ENCODE measurements around the gene EEF2K. TPM values are rescaled to one million over a fixed set of nuclear protein-coding genes. Genes with fewer than 3 reads are reported as not detected.

Gene EEF2K
- total and polyA plus RNA-seq, 2 of the 13 experiments (the other 11 are each of a cell fraction or from before 2014, with no cell fraction given), result 22.0 to 23.8 TPM

DNA sequence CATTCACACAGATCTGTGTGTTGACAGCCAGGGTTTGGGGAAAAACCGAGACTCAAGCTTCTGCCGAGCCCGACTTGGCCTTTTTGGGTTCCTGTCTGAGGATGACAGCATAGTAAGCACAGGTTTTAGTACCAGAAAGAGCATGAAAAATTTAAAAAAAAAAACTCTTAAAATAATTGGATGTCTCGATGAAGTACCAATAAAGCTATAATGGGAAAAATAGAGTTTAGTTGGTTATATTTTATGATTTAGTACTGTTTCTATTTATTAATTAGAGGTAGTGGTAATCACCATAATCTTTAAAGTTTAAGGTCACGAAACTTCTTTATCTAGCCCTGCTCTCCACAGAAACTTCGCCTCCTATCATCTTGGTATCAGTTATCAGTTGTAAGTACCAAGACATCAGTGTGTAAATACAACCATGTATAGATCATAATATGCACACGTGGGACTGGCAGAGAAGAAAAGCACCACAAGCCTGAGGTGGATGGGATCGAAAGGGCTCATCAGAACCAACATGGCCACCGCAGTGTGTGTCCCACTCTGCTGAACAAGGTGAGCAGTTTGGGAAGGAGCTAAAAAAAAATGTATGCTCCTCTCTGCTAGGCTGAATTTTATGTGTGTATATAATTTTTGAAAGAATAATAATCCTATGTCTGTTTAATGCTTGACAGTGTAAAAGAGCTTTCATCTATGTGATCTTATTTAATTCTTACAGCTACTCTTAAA is 14.4 kb upstream of the EEF2K start (continued):
- TF ChIP-seq, protein P1, sequence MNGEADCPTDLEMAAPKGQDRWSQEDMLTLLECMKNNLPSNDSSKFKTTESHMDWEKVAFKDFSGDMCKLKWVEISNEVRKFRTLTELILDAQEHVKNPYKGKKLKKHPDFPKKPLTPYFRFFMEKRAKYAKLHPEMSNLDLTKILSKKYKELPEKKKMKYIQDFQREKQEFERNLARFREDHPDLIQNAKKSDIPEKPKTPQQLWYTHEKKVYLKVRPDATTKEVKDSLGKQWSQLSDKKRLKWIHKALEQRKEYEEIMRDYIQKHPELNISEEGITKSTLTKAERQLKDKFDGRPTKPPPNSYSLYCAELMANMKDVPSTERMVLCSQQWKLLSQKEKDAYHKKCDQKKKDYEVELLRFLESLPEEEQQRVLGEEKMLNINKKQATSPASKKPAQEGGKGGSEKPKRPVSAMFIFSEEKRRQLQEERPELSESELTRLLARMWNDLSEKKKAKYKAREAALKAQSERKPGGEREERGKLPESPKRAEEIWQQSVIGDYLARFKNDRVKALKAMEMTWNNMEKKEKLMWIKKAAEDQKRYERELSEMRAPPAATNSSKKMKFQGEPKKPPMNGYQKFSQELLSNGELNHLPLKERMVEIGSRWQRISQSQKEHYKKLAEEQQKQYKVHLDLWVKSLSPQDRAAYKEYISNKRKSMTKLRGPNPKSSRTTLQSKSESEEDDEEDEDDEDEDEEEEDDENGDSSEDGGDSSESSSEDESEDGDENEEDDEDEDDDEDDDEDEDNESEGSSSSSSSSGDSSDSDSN (CRISPR knock-in tag; IDR thresholded peaks at IDR 0.05), result no peak
- TF ChIP-seq, protein P2, sequence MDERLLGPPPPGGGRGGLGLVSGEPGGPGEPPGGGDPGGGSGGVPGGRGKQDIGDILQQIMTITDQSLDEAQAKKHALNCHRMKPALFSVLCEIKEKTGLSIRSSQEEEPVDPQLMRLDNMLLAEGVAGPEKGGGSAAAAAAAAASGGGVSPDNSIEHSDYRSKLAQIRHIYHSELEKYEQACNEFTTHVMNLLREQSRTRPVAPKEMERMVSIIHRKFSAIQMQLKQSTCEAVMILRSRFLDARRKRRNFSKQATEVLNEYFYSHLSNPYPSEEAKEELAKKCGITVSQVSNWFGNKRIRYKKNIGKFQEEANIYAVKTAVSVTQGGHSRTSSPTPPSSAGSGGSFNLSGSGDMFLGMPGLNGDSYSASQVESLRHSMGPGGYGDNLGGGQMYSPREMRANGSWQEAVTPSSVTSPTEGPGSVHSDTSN (CRISPR knock-in tag; IDR thresholded peaks at IDR 0.05), result no peak
- TF ChIP-seq MAFK (conservative IDR thresholded peaks at IDR 0.05 in 1 of 2, IDR thresholded peaks at IDR 0.05 in 1 of 2; ENCODE audit: low read length in 2 of 2) (no peak), ZNF264 (CRISPR knock-in tag; IDR thresholded peaks at IDR 0.05) (no peak), PRMT3 (CRISPR knock-in tag; IDR thresholded peaks at IDR 0.05; ENCODE audit: borderline replicate concordance, low read depth) (no peak), NFRKB (IDR thresholded peaks at IDR 0.05) (peak; percentile 57; the same call in 1 of the 2 replicates), ZNF10 (CRISPR knock-in tag; IDR thresholded peaks at IDR 0.05; ENCODE audit: borderline replicate concordance, low read depth) (no peak), TBP (CRISPR knock-in tag; IDR thresholded peaks at IDR 0.05) (no peak), ZNF841 (CRISPR knock-in tag; IDR thresholded peaks at IDR 0.05; ENCODE audit: borderline replicate concordance) (no peak), ZNF121 (CRISPR knock-in tag; IDR thresholded peaks at IDR 0.05) (0 out of 2 replicates have a peak, but pooled peaks have one; percentile 1), CREB1 (IDR thresholded peaks at IDR 0.05) (no peak), CREB1 (CRISPR knock-in tag; IDR thresholded peaks at IDR 0.05) (no peak), SRF (IDR thresholded peaks at IDR 0.05; ENCODE audit: low read depth, low read length) (no peak), ZNF607 (CRISPR knock-in tag; IDR thresholded peaks at IDR 0.05; ENCODE audit: borderline replicate concordance) (no peak), PTBP1 (IDR thresholded peaks at IDR 0.05; ENCODE audit: low read depth, low read length, poor library complexity, severe bottlenecking) (no peak), ZFP36 (IDR thresholded peaks at IDR 0.05; ENCODE audit: borderline replicate concordance, low read depth, low read length, partially characterized antibody) (no peak)
- TF ChIP-seq, protein P3, sequence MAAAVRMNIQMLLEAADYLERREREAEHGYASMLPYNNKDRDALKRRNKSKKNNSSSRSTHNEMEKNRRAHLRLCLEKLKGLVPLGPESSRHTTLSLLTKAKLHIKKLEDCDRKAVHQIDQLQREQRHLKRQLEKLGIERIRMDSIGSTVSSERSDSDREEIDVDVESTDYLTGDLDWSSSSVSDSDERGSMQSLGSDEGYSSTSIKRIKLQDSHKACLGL (CRISPR knock-in tag; IDR thresholded peaks at IDR 0.05), result peak; percentile 56; the same call in 1 of the 2 replicates
- TF ChIP-seq, protein P4, sequence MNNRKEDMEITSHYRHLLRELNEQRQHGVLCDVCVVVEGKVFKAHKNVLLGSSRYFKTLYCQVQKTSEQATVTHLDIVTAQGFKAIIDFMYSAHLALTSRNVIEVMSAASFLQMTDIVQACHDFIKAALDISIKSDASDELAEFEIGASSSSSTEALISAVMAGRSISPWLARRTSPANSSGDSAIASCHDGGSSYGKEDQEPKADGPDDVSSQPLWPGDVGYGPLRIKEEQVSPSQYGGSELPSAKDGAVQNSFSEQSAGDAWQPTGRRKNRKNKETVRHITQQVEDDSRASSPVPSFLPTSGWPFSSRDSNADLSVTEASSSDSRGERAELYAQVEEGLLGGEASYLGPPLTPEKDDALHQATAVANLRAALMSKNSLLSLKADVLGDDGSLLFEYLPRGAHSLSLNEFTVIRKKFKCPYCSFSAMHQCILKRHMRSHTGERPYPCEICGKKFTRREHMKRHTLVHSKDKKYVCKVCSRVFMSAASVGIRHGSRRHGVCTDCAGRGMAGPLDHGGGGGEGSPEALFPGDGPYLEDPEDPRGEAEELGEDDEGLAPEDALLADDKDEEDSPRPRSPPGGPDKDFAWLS (CRISPR knock-in tag; IDR thresholded peaks at IDR 0.05; ENCODE audit: borderline replicate concordance), result no peak
- TF ChIP-seq, protein P5, sequence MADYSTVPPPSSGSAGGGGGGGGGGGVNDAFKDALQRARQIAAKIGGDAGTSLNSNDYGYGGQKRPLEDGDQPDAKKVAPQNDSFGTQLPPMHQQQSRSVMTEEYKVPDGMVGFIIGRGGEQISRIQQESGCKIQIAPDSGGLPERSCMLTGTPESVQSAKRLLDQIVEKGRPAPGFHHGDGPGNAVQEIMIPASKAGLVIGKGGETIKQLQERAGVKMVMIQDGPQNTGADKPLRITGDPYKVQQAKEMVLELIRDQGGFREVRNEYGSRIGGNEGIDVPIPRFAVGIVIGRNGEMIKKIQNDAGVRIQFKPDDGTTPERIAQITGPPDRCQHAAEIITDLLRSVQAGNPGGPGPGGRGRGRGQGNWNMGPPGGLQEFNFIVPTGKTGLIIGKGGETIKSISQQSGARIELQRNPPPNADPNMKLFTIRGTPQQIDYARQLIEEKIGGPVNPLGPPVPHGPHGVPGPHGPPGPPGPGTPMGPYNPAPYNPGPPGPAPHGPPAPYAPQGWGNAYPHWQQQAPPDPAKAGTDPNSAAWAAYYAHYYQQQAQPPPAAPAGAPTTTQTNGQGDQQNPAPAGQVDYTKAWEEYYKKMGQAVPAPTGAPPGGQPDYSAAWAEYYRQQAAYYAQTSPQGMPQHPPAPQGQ (CRISPR knock-in tag; IDR thresholded peaks at IDR 0.05; ENCODE audit: borderline replicate concordance), result 0 out of 2 replicates have a peak, but pooled peaks have one; percentile 60
- TF ChIP-seq, protein P6, sequence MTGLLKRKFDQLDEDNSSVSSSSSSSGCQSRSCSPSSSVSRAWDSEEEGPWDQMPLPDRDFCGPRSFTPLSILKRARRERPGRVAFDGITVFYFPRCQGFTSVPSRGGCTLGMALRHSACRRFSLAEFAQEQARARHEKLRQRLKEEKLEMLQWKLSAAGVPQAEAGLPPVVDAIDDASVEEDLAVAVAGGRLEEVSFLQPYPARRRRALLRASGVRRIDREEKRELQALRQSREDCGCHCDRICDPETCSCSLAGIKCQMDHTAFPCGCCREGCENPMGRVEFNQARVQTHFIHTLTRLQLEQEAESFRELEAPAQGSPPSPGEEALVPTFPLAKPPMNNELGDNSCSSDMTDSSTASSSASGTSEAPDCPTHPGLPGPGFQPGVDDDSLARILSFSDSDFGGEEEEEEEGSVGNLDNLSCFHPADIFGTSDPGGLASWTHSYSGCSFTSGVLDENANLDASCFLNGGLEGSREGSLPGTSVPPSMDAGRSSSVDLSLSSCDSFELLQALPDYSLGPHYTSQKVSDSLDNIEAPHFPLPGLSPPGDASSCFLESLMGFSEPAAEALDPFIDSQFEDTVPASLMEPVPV (CRISPR knock-in tag; IDR thresholded peaks at IDR 0.05), result no peak

All from HepG2 (cell line).